Left ventricle myocardium inferior (tissue), 1 donor: ENCODE results near the gene GPR171. TPM values are rescaled to one million over a fixed set of nuclear protein-coding genes. Genes with fewer than 3 reads are reported as not detected.

Experiments used
- DNase-seq: peaks from one replicate; pipeline ENCODE4 v3.0.0-alpha.2; 2020
- H3K27ac ChIP-seq: fragments of 200-600 bp; replicated peaks from 2 replicates; pipeline ENCODE4 v1.8.0; 2021
- H3K27me3 ChIP-seq: fragments of 200-600 bp; 2 replicates; pipeline ENCODE4 v1.8.0; 2021; ENCODE audit warnings: low read depth
- H3K36me3 ChIP-seq: fragments of 200-600 bp; 2 replicates; pipeline ENCODE4 v1.8.0; 2021
- H3K4me1 ChIP-seq: fragments of 200-600 bp; 2 replicates; pipeline ENCODE4 v1.8.0; 2021
- H3K4me3 ChIP-seq: fragments of 200-600 bp; 2 replicates; pipeline ENCODE4 v1.8.0; 2021; ENCODE audit warnings: mild to moderate bottlenecking, moderate library complexity
- H3K9me3 ChIP-seq: fragments of 200-600 bp; replicated peaks from 2 replicates; pipeline ENCODE4 v1.8.0; 2021
- intact Hi-C: fragments of 100-400 bp; cut with micrococcal nuclease; formaldehyde crosslinking; loops from one replicate; pipeline ENCODE4 v1.11.0; 2022
- total RNA-seq: library from RNA; stranded (reverse); fragmentation: NEBNext Ultra II Directional; extraction: Animal tissue kit (Norgen Biotek cat#: 25700); gene quantifications from one replicate; pipeline ENCODE4 v1.2.1, GENCODE V29; 2021
- TF ChIP-seq, protein P1 (sequence below): fragments of 200-600 bp; IDR thresholded peaks from 2 replicates; pipeline ENCODE4 v1.8.0; 2021; ENCODE audit warnings: antibody characterized with exemption, mild to moderate bottlenecking, borderline replicate concordance
- donor health status: DM: no; HTN: yes; CAD: no; lungs with severe emphysema.

The GPR171 gene
- total RNA-seq, 1 donor from 2014 or later: not detected

DNA sequence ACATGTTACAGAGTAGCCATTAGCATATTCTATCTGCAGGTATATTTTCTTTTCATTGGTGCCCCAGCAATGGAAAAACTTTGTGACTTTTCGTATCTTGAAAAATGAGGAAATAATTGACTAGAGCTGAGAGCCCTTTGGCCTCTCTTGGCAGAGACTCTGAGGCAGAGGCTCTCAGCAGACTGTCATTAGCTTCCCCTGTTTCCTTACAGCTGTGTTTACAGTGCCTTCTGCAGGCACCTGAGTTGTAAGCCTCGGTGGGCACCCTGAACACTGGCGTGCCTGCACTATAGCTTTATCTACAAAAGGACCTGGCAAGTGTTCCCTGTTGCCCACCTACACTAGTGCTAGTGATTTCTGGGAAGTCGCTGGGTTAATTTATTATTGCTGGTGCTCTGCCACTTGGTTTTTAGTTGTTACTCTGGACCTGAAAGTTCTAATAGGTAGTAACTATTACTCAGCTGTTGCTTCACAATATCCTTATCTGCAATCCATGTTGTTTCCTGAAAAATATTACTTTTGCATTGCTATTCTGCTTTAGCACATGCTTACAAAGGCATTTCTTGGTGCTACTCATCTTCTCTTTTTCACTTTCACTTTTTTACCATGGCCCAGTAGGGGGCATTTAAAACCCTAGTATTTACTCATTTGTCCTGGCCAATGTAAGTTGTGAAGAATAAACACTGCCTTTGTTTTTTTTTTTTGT is 7.8 kb upstream of the GPR171 start:
- peak overlapping the region; percentile 43 for H3K27ac ChIP-seq
- H3K4me1 ChIP-seq: no peaks in the 10 kb centered on the region
- no peaks in the 10 kb centered on the region for H3K9me3 ChIP-seq
- no peaks in the 10 kb centered on the region for H3K27me3 ChIP-seq
- TF ChIP-seq, protein P1, sequence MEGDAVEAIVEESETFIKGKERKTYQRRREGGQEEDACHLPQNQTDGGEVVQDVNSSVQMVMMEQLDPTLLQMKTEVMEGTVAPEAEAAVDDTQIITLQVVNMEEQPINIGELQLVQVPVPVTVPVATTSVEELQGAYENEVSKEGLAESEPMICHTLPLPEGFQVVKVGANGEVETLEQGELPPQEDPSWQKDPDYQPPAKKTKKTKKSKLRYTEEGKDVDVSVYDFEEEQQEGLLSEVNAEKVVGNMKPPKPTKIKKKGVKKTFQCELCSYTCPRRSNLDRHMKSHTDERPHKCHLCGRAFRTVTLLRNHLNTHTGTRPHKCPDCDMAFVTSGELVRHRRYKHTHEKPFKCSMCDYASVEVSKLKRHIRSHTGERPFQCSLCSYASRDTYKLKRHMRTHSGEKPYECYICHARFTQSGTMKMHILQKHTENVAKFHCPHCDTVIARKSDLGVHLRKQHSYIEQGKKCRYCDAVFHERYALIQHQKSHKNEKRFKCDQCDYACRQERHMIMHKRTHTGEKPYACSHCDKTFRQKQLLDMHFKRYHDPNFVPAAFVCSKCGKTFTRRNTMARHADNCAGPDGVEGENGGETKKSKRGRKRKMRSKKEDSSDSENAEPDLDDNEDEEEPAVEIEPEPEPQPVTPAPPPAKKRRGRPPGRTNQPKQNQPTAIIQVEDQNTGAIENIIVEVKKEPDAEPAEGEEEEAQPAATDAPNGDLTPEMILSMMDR: no peak
- intact Hi-C loops: no loop called here
- no peak for DNase-seq
- H3K4me3 ChIP-seq: no peak overlapping the region
- H3K36me3 ChIP-seq: no peaks in the 10 kb centered on the region

DNA sequence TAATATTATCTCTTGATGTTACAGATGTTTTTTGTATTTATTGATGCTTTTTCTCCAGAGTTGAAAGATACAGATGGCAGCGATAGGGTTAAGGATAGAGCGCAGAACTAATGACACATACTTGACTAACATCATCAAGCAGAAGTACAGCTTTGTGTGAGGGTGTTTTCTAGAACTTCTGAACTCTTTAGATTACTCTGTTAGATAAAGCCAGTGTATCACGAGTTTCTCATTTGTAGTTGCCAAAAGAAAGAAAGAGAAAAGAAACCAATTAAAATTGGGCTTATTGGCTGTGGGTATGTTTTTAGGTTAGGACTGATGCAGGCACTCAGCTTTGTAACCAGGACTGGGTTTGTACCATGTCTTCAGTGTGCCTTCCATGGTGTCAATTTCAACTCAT is 6.6 kb upstream of the GPR171 start:
- TF ChIP-seq, protein P1: no peak
- Histone ChIP-seq H3K4me3 (no peak overlapping the region), H3K4me1 (no peaks in the 10 kb centered on the region), H3K36me3 (no peaks in the 10 kb centered on the region), H3K9me3 (no peaks in the 10 kb centered on the region), H3K27me3 (no peaks in the 10 kb centered on the region), H3K27ac (no peak overlapping the region)
- intact Hi-C loops: no loop called here
- DNase-seq: no peak

DNA sequence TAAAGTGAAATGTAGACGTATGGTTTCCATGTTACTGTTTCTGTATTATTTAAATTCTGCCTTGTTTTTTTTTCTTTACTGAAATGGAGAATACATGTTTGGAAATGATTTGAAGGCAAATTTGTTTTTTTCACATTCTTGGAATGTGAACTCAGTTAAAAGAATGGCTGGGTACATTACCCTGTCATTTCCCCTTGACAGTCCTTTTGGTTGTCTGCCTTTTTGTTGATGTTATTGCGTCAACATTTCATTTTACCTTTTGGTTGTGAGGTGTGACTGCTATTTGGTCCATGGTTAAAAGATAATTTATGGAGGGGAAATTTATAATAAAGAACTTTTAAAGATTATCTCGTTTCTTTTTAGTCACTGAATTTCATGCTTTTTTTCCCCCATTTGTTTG is 3.2 kb upstream of the GPR171 start:
- intact Hi-C loops: no loop called here
- Histone ChIP-seq H3K9me3 (no peaks in the 10 kb centered on the region), H3K36me3 (no peaks in the 10 kb centered on the region), H3K27ac (no peak overlapping the region), H3K4me1 (no peaks in the 10 kb centered on the region), H3K4me3 (no peak overlapping the region), H3K27me3 (no peaks in the 10 kb centered on the region)
- no peak for DNase-seq
- TF ChIP-seq, protein P1: no peak

DNA sequence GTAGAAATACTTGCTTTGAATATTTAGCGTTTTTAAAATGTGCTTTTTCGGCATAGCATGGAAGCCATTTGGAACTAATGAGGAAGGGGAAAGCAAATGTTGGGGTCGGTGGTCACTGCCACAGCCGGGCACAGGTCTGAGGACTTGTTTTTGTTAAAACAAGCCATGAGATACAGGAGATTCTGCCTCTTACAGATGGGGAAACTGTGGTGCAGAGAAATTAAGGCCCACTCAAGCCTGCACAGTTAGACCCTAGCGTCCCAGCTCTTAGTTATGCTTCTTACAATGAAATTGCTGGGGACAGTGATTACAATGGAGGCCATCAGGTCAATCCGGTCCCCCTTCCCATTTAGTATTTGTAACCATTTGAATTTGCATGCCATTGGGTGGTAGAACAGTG is 2.5 kb upstream of the GPR171 start:
- TF ChIP-seq, protein P1: no peak
- DNase-seq: no peak
- intact Hi-C loops: no loop called here
- Histone ChIP-seq H3K36me3 (no peaks in the 10 kb centered on the region), H3K4me3 (no peak overlapping the region), H3K4me1 (no peaks in the 10 kb centered on the region), H3K27me3 (no peaks in the 10 kb centered on the region), H3K27ac (no peak overlapping the region), H3K9me3 (no peaks in the 10 kb centered on the region)

DNA sequence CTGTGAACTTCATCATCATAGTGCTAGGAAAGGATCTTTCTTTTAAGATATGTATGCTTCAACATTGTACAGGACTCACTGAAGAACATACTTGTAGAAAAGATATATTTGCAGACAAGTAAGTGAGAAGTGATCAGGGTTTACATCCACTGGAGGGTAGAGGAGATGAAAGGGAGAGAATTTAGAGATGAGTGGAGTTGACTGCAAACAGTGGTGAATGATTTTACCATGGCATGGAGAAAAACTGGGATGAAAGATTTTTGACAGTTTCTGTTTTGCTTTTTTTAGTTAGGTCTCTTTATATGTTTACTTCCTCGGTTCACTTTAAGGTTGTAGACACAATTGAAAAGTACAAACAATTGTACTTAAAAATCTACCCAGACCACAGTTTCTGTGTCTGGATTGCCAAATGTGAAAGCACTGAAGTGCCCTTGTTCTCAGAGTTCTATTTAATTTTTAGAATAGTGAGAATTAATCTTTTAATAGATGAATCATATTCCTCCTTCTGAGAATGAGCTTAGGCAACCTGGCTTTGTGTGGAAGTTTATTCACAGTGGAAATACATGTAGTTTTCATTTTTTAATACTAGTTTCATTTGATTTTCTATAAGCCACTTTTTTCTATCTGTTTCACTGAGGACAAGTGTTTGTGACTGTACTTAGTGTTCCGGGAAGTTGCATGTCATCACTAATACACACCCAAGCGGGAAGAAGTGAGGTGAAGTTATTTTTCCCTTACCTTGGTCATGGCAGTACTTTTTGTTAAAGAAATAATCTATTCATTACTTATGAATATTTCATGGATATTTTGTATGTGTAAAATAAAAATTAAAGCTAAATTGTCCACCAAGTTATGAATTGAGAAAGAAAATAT is 1.8 kb upstream of the GPR171 start:
- no peak overlapping the region for H3K27ac ChIP-seq
- intact Hi-C loops: no loop called here

More for the DNA sequence above, 1.8 kb upstream of the GPR171 start:
- TF ChIP-seq, protein P1: no peak
- no peak for DNase-seq
- Histone ChIP-seq H3K9me3 (no peaks in the 10 kb centered on the region), H3K4me3 (no peak overlapping the region), H3K4me1 (no peaks in the 10 kb centered on the region), H3K27me3 (no peaks in the 10 kb centered on the region), H3K36me3 (no peaks in the 10 kb centered on the region)
